Suprapubic skin (tissue), 4 donors: Measurements from ENCODE around the gene PRKD2. TPM values are rescaled to one million over a fixed set of nuclear protein-coding genes. Genes with fewer than 3 reads are reported as not detected.

Experiments
- DNase-seq, 2 donors: peaks; one replicate each; pipeline ENCODE4 v3.0.0-alpha.2; 2019; ENCODE audit warnings: low spot score in 2 of 2
- H3K27ac ChIP-seq: fragments of 200-600 bp; sonication (generic); one replicate; pipeline ENCODE4 v1.5.1; 2019
- H3K27me3 ChIP-seq: fragments of 200-600 bp; sonication (generic); one replicate; pipeline ENCODE4 v1.5.1; 2019
- H3K36me3 ChIP-seq: fragments of 200-600 bp; sonication (generic); one replicate; pipeline ENCODE4 v1.5.1; 2019
- H3K4me1 ChIP-seq: fragments of 200-600 bp; sonication (generic); one replicate; pipeline ENCODE4 v1.5.1; 2019
- H3K4me3 ChIP-seq: fragments of 200-600 bp; sonication (generic); one replicate; pipeline ENCODE4 v1.5.1; 2019; ENCODE audit warnings: mild to moderate bottlenecking
- H3K9me3 ChIP-seq: fragments of 200-600 bp; sonication (generic); one replicate; pipeline ENCODE4 v1.5.1; 2019
- CTCF ChIP-seq, 2 donors: fragments of 200-600 bp in 1 of 2; fragments of 450-650 bp in 1 of 2; sonication (generic) in 1 of 2; IDR thresholded peaks; one replicate each; pipeline ENCODE4 v1.5.1; 2016 to 2019; ENCODE audit warnings: antibody characterized with exemption in 2 of 2, mild to moderate bottlenecking in 1 of 2, moderate library complexity in 1 of 2
- EP300 ChIP-seq: sonication (generic); formaldehyde crosslinking; IDR thresholded peaks from one replicate; pipeline ENCODE4 v1.6.1; 2017; ENCODE audit warnings: antibody characterized with exemption
- POLR2A ChIP-seq, 2 donors: fragments of 450-650 bp; IDR thresholded peaks; one replicate each; pipeline ENCODE4 v1.6.1; 2017; ENCODE audit warnings: antibody characterized with exemption in 2 of 2, mild to moderate bottlenecking in 2 of 2, moderate library complexity in 2 of 2
- POLR2AphosphoS5 ChIP-seq, 3 donors: sonication (generic); formaldehyde crosslinking; IDR thresholded peaks; one replicate each; pipeline ENCODE4 v1.6.1; 2017; ENCODE audit warnings: antibody characterized with exemption in 3 of 3
- WGBS: methylation state at CpG from one replicate; pipeline ENCODE4 v1.1.5; 2018; 5-methylcytosine and 5-hydroxymethylcytosine counted together
- total RNA-seq, 4 donors: library from RNA; depleted of rRNA; stranded (reverse); fragments of >200 nt; gene quantifications; one replicate each; pipeline ENCODE4 v1.1.0, GENCODE V29; 2016

The PRKD2 gene
- total RNA-seq, 4 donors from 2014 or later, result 51.5 to 136 (median 61.2) TPM

GRCh38 chr19:46659151-46660007 lies 57.5 kb downstream of the PRKD2 start:
- no peaks in the 10 kb centered on the region for H3K36me3 ChIP-seq
- H3K27ac ChIP-seq, result no peak overlapping the region
- peak in 1 of 2 donors; percentile 70 for DNase-seq
- peaks cover 28% of the 10 kb centered on the region for H3K27me3 ChIP-seq
- peak overlapping the region; percentile 65 for H3K4me3 ChIP-seq
- WGBS, result 5% methylated on average over 28 of the region's 28 CpGs
- TF ChIP-seq CTCF (IDR thresholded peaks at IDR 0.05), result no peak
- no peak for TF ChIP-seq EP300
- TF ChIP-seq POLR2A (IDR thresholded peaks at IDR 0.05), result no peak
- TF ChIP-seq POLR2AphosphoS5 (IDR thresholded peaks at IDR 0.05), result no peak
- H3K9me3 ChIP-seq, result no peaks in the 10 kb centered on the region
- H3K4me1 ChIP-seq, result peaks cover 26% of the 10 kb centered on the region

- no peak overlapping the region for H3K27ac ChIP-seq
- H3K9me3 ChIP-seq, result no peaks in the 10 kb centered on the region
- TF ChIP-seq EP300 (no peak), CTCF (IDR thresholded peaks at IDR 0.05) (no peak), POLR2AphosphoS5 (IDR thresholded peaks at IDR 0.05) (no peak), POLR2A (IDR thresholded peaks at IDR 0.05) (no peak)
- WGBS, result 89% methylated on average over 5 of the region's 5 CpGs
- H3K4me1 ChIP-seq, result peaks cover 22% of the 10 kb centered on the region
- H3K36me3 ChIP-seq, result no peaks in the 10 kb centered on the region
- no peak overlapping the region for H3K4me3 ChIP-seq
- peaks cover 28% of the 10 kb centered on the region for H3K27me3 ChIP-seq
- DNase-seq, result no peak
These were observed 60.4 kb downstream of the PRKD2 start for GRCh38 chr19:46656541-46656940.

- Histone ChIP-seq H3K9me3 (no peaks in the 10 kb centered on the region), H3K27me3 (peaks cover 32% of the 10 kb centered on the region), H3K4me1 (peaks cover 7% of the 10 kb centered on the region), H3K36me3 (no peaks in the 10 kb centered on the region), H3K27ac (no peak overlapping the region), H3K4me3 (no peak overlapping the region)
- TF ChIP-seq POLR2A (IDR thresholded peaks at IDR 0.05) (no peak), POLR2AphosphoS5 (IDR thresholded peaks at IDR 0.05) (no peak), EP300 (no peak), CTCF (IDR thresholded peaks at IDR 0.05) (no peak)
- 76% methylated on average over 16 of the region's 16 CpGs for WGBS
- no peak for DNase-seq
These were observed 62.2 kb downstream of the PRKD2 start for GRCh38 chr19:46654621-46655152.

GRCh38 chr19:46650445-46650844 lies 66.5 kb downstream of the PRKD2 start:
- WGBS, result 89% methylated on average over 7 of the region's 7 CpGs

More at GRCh38 chr19:46650445-46650844, 66.5 kb downstream of the PRKD2 start:
- TF ChIP-seq CTCF (IDR thresholded peaks at IDR 0.05) (no peak), EP300 (no peak), POLR2A (IDR thresholded peaks at IDR 0.05) (no peak), POLR2AphosphoS5 (IDR thresholded peaks at IDR 0.05) (no peak)
- no peak overlapping the region for H3K27ac ChIP-seq
- DNase-seq, result no peak
- H3K27me3 ChIP-seq, result peaks cover 43% of the 10 kb centered on the region
- no peak overlapping the region for H3K4me3 ChIP-seq
- H3K36me3 ChIP-seq, result no peaks in the 10 kb centered on the region
- H3K4me1 ChIP-seq, result no peaks in the 10 kb centered on the region
- H3K9me3 ChIP-seq, result no peaks in the 10 kb centered on the region
